ENCODE data around the gene BAHCC1. TPM values are rescaled to one million over a fixed set of nuclear protein-coding genes. Genes with fewer than 3 reads are reported as not detected.

The BAHCC1 gene
- total and polyA plus RNA-seq, 2 donors (not counting 1 experiment from before 2014, with no cell fraction given), result 1.8 to 7.3 TPM

DNA sequence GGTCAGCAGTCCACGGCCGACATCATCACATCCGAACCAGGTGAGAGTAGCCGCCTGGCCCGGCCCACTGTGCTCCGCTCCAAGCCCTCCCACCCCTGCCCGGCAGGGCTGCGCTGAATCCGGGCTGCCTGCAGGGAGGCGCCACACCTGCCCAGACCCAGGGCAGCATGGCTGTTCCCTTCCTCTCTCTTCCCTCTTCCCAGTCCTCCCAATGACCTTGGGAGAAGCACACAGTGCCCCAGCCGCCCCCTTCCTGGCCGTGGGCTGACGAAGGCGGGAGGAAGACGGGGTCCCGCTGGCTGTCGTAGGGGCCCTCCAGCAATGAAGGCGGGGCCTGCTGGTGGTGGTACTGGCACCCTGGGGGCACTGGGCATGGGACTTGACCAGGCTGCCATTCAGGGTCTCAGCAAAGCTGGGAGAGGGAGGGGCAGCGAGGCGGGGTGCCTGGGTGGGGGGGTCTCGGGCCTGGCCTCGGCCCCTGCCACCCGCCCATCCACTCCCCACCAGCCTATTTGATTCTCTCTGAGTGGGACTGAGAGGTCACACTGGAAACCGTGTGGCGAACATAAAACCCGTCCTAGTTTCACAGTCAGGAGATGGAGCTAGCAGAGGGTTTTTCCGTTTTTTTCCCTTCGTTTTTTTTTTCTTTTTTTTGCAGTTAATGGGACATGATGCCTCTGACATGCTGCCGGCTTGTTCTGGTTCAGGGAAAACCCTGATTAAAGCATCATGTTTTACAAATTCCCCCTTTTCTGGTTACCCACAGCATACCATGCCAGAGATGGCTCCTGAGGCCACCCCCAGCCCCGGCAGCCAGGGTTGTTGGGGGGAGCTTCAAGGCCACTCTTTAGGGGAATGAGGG lies 50.6 kb downstream of the BAHCC1 start:
- DNase-seq (ENCODE audit: low read depth in 2 of 2), result peak in 1 of 2 donors; percentile 12
- no peak overlapping the region for H3K4me3 ChIP-seq (replicated peaks in 1 of 4; ENCODE audit: control extremely low read depth in 1 of 4, insufficient read depth in 1 of 4, low read depth in 3 of 4, low read length in 4 of 4)
- no peak for TF ChIP-seq CTCF (conservative IDR thresholded peaks at IDR 0.05 in 1 of 2, IDR thresholded peaks at IDR 0.05 in 1 of 2; ENCODE audit: low read depth in 1 of 2, low read length in 2 of 2)
- no peak for TF ChIP-seq EZH2 (IDR thresholded peaks at IDR 0.05; ENCODE audit: low read length, missing control alignments)
- no peaks in the 10 kb centered on the region for H3K79me2 ChIP-seq (ENCODE audit: control insufficient read depth, insufficient read depth, low read length)
- no peak overlapping the region for H3K4me2 ChIP-seq (ENCODE audit: extremely low read depth, insufficient read depth, low read length)
- H3K27ac ChIP-seq (ENCODE audit: insufficient read depth, low read length), result no peak overlapping the region
- H2AFZ ChIP-seq (ENCODE audit: low read length), result no peak overlapping the region
- no peak overlapping the region for H3K9ac ChIP-seq (ENCODE audit: insufficient read depth, low read length)
- no peaks in the 10 kb centered on the region for H3K27me3 ChIP-seq (ENCODE audit: control insufficient read depth, insufficient read depth, low read length)
- no peaks in the 10 kb centered on the region for H3K9me3 ChIP-seq (ENCODE audit: control insufficient read depth, insufficient read depth, low read depth, low read length)
- H3K36me3 ChIP-seq (ENCODE audit: control insufficient read depth, insufficient read depth, low read length), result no peaks in the 10 kb centered on the region
- H4K20me1 ChIP-seq (ENCODE audit: control insufficient read depth, extremely low read depth, insufficient read depth, low read length), result no peaks in the 10 kb centered on the region
- no peaks in the 10 kb centered on the region for H3K4me1 ChIP-seq (ENCODE audit: control insufficient read depth, extremely low read depth, insufficient read depth, low read length)

DNA sequence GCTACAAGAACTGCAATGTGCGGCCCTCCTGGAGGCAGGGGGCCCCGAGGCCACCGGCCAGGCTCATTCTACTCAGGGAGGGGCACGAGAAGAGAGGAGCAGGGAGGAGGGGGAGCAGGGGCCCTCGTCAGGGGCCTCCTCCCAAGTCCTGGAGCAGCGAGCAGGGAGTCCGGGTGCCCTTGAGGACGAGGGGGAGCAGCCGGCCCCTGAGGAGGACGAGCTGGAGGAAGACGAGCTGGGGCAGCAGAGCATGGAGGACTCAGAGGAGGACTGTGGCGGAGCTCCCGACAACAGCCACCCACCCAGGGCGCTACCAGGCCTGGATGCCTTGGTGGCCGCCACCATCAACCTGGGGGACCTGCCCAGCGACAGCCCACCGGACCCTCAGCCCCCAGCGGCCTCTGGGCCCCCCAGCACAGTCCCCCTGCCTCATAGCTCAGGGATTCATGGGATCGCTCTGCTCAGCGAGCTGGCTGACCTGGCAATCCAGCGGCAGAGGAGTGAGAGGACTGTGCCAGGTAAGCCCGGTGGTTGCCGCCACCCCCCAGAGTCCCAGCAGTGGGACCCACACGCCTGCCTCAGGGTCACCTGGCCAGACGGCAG lies 52.2 kb downstream of the BAHCC1 start:
- H3K27me3 ChIP-seq (ENCODE audit: control insufficient read depth, insufficient read depth, low read length), result no peaks in the 10 kb centered on the region
- no peak for DNase-seq (ENCODE audit: low read depth in 2 of 2)
- no peak overlapping the region for H3K4me3 ChIP-seq (replicated peaks in 1 of 4; ENCODE audit: control extremely low read depth in 1 of 4, insufficient read depth in 1 of 4, low read depth in 3 of 4, low read length in 4 of 4)
- no peaks in the 10 kb centered on the region for H3K79me2 ChIP-seq (ENCODE audit: control insufficient read depth, insufficient read depth, low read length)
- H3K36me3 ChIP-seq (ENCODE audit: control insufficient read depth, insufficient read depth, low read length), result no peaks in the 10 kb centered on the region
- no peak overlapping the region for H3K9ac ChIP-seq (ENCODE audit: insufficient read depth, low read length)
- H3K27ac ChIP-seq (ENCODE audit: insufficient read depth, low read length), result no peak overlapping the region
- no peaks in the 10 kb centered on the region for H3K4me1 ChIP-seq (ENCODE audit: control insufficient read depth, extremely low read depth, insufficient read depth, low read length)
- H2AFZ ChIP-seq (ENCODE audit: low read length), result no peak overlapping the region
- no peak for TF ChIP-seq CTCF (conservative IDR thresholded peaks at IDR 0.05 in 1 of 2, IDR thresholded peaks at IDR 0.05 in 1 of 2; ENCODE audit: low read depth in 1 of 2, low read length in 2 of 2)
- no peak for TF ChIP-seq EZH2 (IDR thresholded peaks at IDR 0.05; ENCODE audit: low read length, missing control alignments)
- no peak overlapping the region for H3K4me2 ChIP-seq (ENCODE audit: extremely low read depth, insufficient read depth, low read length)
- no peaks in the 10 kb centered on the region for H4K20me1 ChIP-seq (ENCODE audit: control insufficient read depth, extremely low read depth, insufficient read depth, low read length)
- H3K9me3 ChIP-seq (ENCODE audit: control insufficient read depth, insufficient read depth, low read depth, low read length), result no peaks in the 10 kb centered on the region

DNA sequence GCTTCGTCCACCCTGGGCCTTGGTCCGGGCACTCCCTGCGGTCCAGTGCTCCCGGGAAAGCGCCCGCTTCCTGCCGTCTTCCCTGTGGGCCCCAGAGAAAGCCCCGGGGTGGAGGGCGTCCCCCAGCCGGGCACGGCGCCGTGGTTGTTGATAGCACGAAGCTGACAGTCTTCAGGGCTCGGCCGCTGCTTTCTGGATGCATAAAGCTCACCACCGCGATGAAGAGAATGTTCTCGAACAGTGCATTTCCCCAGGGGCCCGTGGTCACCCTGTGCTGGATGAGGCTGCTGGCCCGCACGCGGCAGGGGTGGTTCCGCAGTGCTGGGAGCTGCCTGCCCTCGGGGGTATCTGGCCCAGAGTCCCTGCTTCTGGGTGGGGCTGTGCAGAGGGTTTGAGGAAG lies 53.2 kb downstream of the BAHCC1 start:
- H3K4me3 ChIP-seq (replicated peaks in 1 of 4; ENCODE audit: control extremely low read depth in 1 of 4, insufficient read depth in 1 of 4, low read depth in 3 of 4, low read length in 4 of 4), result no peak overlapping the region
- TF ChIP-seq EZH2 (IDR thresholded peaks at IDR 0.05; ENCODE audit: low read length, missing control alignments), result no peak
- TF ChIP-seq CTCF (conservative IDR thresholded peaks at IDR 0.05 in 1 of 2, IDR thresholded peaks at IDR 0.05 in 1 of 2; ENCODE audit: low read depth in 1 of 2, low read length in 2 of 2), result no peak
- no peaks in the 10 kb centered on the region for H4K20me1 ChIP-seq (ENCODE audit: control insufficient read depth, extremely low read depth, insufficient read depth, low read length)
- H3K27me3 ChIP-seq (ENCODE audit: control insufficient read depth, insufficient read depth, low read length), result no peaks in the 10 kb centered on the region
- no peak overlapping the region for H3K9ac ChIP-seq (ENCODE audit: insufficient read depth, low read length)
- no peaks in the 10 kb centered on the region for H3K9me3 ChIP-seq (ENCODE audit: control insufficient read depth, insufficient read depth, low read depth, low read length)
- no peak overlapping the region for H3K27ac ChIP-seq (ENCODE audit: insufficient read depth, low read length)
- H3K79me2 ChIP-seq (ENCODE audit: control insufficient read depth, insufficient read depth, low read length), result no peaks in the 10 kb centered on the region
- H3K36me3 ChIP-seq (ENCODE audit: control insufficient read depth, insufficient read depth, low read length), result no peaks in the 10 kb centered on the region
- H2AFZ ChIP-seq (ENCODE audit: low read length), result no peak overlapping the region
- H3K4me1 ChIP-seq (ENCODE audit: control insufficient read depth, extremely low read depth, insufficient read depth, low read length), result no peaks in the 10 kb centered on the region
- H3K4me2 ChIP-seq (ENCODE audit: extremely low read depth, insufficient read depth, low read length), result no peak overlapping the region
- DNase-seq (ENCODE audit: low read depth in 2 of 2), result no peak
